ENCODE data around the gene SEC14L6.
"Not testable (repeated sequence)": the region's sequence is repeated elsewhere in the genome, so short reads cannot be mapped to it uniquely, and the experiment has no call there.

SEC14L6 gene

DNA sequence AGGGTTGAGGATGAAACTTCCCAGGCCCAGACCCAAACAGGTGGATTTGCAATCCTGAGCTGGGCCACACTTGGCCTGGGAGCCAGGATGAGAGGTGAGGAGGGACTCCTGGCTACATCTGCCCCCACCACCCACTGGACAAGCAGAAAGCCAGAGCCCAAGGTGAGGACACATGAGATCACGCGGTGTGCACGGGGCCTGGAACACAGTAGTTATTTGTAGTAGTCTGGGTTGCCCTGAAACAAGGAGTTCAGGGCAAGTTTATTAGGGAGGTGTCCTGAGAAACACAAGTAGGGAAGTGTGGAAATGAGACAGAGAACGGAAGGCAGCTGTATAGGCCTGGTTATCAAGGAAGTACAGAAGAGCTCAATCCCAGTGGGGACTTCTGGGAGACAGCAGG lies 647 bp upstream of the SEC14L6 start:
- no peak overlapping the region for H3K27ac ChIP-seq (ENCODE audit: low read depth, low read length, poor library complexity, severe bottlenecking)
- no peak overlapping the region for H2AFZ ChIP-seq (ENCODE audit: low read length)
- no peak overlapping the region for H3K4me2 ChIP-seq (ENCODE audit: low read length)
- TF ChIP-seq EZH2 (IDR thresholded peaks at IDR 0.05; ENCODE audit: borderline replicate concordance, low read length), result no peak
- TF ChIP-seq, protein P1, sequence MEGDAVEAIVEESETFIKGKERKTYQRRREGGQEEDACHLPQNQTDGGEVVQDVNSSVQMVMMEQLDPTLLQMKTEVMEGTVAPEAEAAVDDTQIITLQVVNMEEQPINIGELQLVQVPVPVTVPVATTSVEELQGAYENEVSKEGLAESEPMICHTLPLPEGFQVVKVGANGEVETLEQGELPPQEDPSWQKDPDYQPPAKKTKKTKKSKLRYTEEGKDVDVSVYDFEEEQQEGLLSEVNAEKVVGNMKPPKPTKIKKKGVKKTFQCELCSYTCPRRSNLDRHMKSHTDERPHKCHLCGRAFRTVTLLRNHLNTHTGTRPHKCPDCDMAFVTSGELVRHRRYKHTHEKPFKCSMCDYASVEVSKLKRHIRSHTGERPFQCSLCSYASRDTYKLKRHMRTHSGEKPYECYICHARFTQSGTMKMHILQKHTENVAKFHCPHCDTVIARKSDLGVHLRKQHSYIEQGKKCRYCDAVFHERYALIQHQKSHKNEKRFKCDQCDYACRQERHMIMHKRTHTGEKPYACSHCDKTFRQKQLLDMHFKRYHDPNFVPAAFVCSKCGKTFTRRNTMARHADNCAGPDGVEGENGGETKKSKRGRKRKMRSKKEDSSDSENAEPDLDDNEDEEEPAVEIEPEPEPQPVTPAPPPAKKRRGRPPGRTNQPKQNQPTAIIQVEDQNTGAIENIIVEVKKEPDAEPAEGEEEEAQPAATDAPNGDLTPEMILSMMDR (IDR thresholded peaks at IDR 0.05; ENCODE audit: low read length), result no peak
- no peaks in the 10 kb centered on the region for H3K9me2 ChIP-seq (ENCODE audit: low read depth, low read length)
- H3K9ac ChIP-seq (ENCODE audit: low read length), result no peak overlapping the region
- H3K27me3 ChIP-seq (ENCODE audit: insufficient read depth, low read length), result no peaks in the 10 kb centered on the region
- H3K36me3 ChIP-seq (ENCODE audit: insufficient read depth, low read length), result no peaks in the 10 kb centered on the region
- H3K79me2 ChIP-seq (ENCODE audit: insufficient read depth, low read length), result no peaks in the 10 kb centered on the region
- H3K9me3 ChIP-seq (ENCODE audit: low read length), result no peaks in the 10 kb centered on the region
- H3K4me1 ChIP-seq (ENCODE audit: insufficient read depth, low read length, severe bottlenecking), result no peaks in the 10 kb centered on the region
- H3F3A ChIP-seq (ENCODE audit: insufficient read depth, low read length), result no peaks in the 10 kb centered on the region
- H4K20me1 ChIP-seq (ENCODE audit: insufficient read depth, low read length), result no peaks in the 10 kb centered on the region
- no peak overlapping the region for H3K4me3 ChIP-seq (ENCODE audit: low read depth, low read length, poor library complexity, severe bottlenecking)

DNA sequence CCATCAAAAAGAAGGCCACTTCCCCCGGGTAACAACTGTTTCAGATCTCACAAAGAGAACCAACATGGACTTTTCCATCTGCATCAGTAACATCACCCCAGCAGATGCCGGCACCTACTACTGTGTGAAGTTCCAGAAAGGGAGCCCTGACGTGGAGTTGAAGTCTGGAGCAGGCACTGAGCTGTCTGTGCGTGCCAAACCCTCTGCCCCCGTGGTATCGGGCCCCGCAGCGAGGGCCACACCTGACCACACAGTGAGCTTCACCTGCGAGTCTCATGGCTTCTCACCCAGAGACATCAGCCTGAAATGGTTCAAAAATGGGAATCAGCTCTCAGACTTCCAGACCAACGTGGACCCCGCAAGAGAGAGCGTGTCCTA lies 3.7 kb downstream of the SEC14L6 start:
- no peak overlapping the region for H3K4me3 ChIP-seq (ENCODE audit: low read depth, low read length, poor library complexity, severe bottlenecking)
- H3K9me3 ChIP-seq (ENCODE audit: low read length), result no peaks in the 10 kb centered on the region
- H3K36me3 ChIP-seq (ENCODE audit: insufficient read depth, low read length), result no peaks in the 10 kb centered on the region
- no peaks in the 10 kb centered on the region for H3K4me1 ChIP-seq (ENCODE audit: insufficient read depth, low read length, severe bottlenecking)
- no peak overlapping the region for H3K4me2 ChIP-seq (ENCODE audit: low read length)
- TF ChIP-seq, protein P1 (IDR thresholded peaks at IDR 0.05; ENCODE audit: low read length), result no peak
- no peak for TF ChIP-seq EZH2 (IDR thresholded peaks at IDR 0.05; ENCODE audit: borderline replicate concordance, low read length)
- no peaks in the 10 kb centered on the region for H3K9me2 ChIP-seq (ENCODE audit: low read depth, low read length)
- no peak overlapping the region for H3K9ac ChIP-seq (ENCODE audit: low read length)
- no peak overlapping the region for H2AFZ ChIP-seq (ENCODE audit: low read length)
- no peaks in the 10 kb centered on the region for H3F3A ChIP-seq (ENCODE audit: insufficient read depth, low read length)
- no peaks in the 10 kb centered on the region for H3K27me3 ChIP-seq (ENCODE audit: insufficient read depth, low read length)
- H3K27ac ChIP-seq (ENCODE audit: low read depth, low read length, poor library complexity, severe bottlenecking), result no peak overlapping the region
- no peaks in the 10 kb centered on the region for H4K20me1 ChIP-seq (ENCODE audit: insufficient read depth, low read length)
- H3K79me2 ChIP-seq (ENCODE audit: insufficient read depth, low read length), result no peaks in the 10 kb centered on the region

DNA sequence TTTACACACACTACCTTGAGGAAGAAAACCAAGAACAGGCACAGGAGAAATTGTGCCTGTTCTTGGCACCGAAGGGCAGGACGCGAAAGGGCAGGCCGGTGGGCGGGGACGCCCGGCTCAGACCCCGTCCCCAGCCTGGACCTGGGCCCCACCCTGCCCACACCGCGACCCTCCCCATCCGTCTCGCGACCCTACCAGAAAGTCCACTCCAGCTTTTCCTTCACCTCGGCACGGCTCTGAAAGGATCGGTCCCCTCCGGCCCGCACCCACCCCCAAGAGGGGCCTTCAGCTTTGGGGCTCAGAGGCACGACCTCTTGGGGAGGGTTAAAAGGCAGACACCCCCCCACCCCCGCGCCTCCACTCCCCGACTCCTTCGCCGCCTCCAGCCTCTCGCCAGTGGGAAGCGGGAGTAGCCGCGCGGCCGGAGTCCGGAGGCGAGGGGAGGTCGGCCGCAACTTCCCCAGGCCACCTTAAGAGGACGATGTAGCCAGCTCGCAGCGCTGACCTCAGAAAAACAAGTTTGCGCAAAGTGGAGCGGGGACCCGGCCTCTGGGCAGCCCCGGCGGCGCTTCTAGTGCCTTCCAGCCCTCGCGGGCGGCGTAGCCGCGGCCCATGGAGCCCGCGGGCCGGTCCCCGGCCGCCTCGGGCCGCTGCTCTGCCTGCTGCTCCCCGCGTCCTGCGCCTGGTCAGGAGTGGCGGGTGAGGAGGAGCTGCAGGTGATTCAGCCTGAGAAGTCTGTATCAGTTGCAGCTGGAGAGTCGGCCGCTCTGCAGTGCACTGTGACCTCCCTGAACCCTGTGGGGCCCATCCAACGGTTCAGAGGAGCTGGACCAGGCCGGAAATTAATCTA lies 4.4 kb downstream of the SEC14L6 start:
- TF ChIP-seq, protein P1 (IDR thresholded peaks at IDR 0.05; ENCODE audit: low read length), result no peak
- no peak for TF ChIP-seq EZH2 (IDR thresholded peaks at IDR 0.05; ENCODE audit: borderline replicate concordance, low read length)
- Histone ChIP-seq H3K9me2 (ENCODE audit: low read depth, low read length) (no peaks in the 10 kb centered on the region), H3K4me3 (ENCODE audit: low read depth, low read length, poor library complexity, severe bottlenecking) (no peak overlapping the region), H3K9me3 (ENCODE audit: low read length) (no peaks in the 10 kb centered on the region), H3K79me2 (ENCODE audit: insufficient read depth, low read length) (no peaks in the 10 kb centered on the region), H3K27ac (ENCODE audit: low read depth, low read length, poor library complexity, severe bottlenecking) (no peak overlapping the region), H3F3A (ENCODE audit: insufficient read depth, low read length) (no peaks in the 10 kb centered on the region), H3K4me2 (ENCODE audit: low read length) (no peak overlapping the region), H3K27me3 (ENCODE audit: insufficient read depth, low read length) (no peaks in the 10 kb centered on the region), H4K20me1 (ENCODE audit: insufficient read depth, low read length) (no peaks in the 10 kb centered on the region), H2AFZ (ENCODE audit: low read length) (no peak overlapping the region), H3K9ac (ENCODE audit: low read length) (no peak overlapping the region), H3K4me1 (ENCODE audit: insufficient read depth, low read length, severe bottlenecking) (no peaks in the 10 kb centered on the region), H3K36me3 (ENCODE audit: insufficient read depth, low read length) (no peaks in the 10 kb centered on the region)

DNA sequence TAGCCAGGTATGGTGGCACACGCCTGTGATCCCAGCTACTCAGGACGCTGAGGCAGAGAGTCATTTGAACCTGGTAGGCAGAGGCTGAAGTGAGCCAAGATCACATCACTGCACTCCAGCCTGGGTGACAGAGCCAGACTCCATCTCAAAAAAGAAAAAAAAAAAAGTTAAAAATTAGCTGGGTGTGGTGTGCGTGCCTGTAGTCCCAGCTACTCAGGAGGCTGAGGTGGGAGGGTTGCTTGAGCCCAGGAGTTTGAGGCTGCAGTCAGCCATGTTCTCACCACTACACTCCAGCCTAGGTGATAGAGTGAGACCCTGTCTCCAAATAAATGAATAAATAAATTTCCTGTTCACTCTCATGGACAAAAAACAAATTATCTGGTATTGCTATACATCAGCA lies 5.0 kb downstream of the SEC14L6 start:
- H3K79me2 ChIP-seq (ENCODE audit: insufficient read depth, low read length); H2AFZ ChIP-seq (ENCODE audit: low read length); H3K27ac ChIP-seq (ENCODE audit: low read depth, low read length, poor library complexity, severe bottlenecking); H3K4me1 ChIP-seq (ENCODE audit: insufficient read depth, low read length, severe bottlenecking); H3F3A ChIP-seq (ENCODE audit: insufficient read depth, low read length); H3K36me3 ChIP-seq (ENCODE audit: insufficient read depth, low read length); H3K4me2 ChIP-seq (ENCODE audit: low read length); H3K9me2 ChIP-seq (ENCODE audit: low read depth, low read length); H3K27me3 ChIP-seq (ENCODE audit: insufficient read depth, low read length); H4K20me1 ChIP-seq (ENCODE audit: insufficient read depth, low read length); H3K9ac ChIP-seq (ENCODE audit: low read length); H3K9me3 ChIP-seq (ENCODE audit: low read length); H3K4me3 ChIP-seq (ENCODE audit: low read depth, low read length, poor library complexity, severe bottlenecking): not testable (repeated sequence)
